H9 (cell line): Measurements from ENCODE around the gene C13orf42. TPM values are rescaled to one million over a fixed set of nuclear protein-coding genes. Genes with fewer than 3 reads are reported as not detected.

Experiments used
- DNase-seq: peaks from one replicate; pipeline ENCODE4 v3.0.0-alpha.2; 2017
- H2AFZ ChIP-seq: one replicate; pipeline ENCODE4 v1.6.1; 2013; ENCODE audit warnings: mild to moderate bottlenecking, low read length, control low read depth, moderate library complexity
- H2AK5ac ChIP-seq: 2 replicates; pipeline ENCODE4 v1.6.1; 2013; ENCODE audit warnings: low read length, control low read depth, mixed read lengths; ENCODE audit not compliant: insufficient read length
- H2BK120ac ChIP-seq: one replicate; pipeline ENCODE4 v1.6.1; 2013; ENCODE audit warnings: low read depth, mild to moderate bottlenecking, low read length, control low read depth, inconsistent platforms; ENCODE audit not compliant: poor library complexity, severe bottlenecking
- H2BK12ac ChIP-seq: 2 replicates; pipeline ENCODE4 v1.6.1; 2013; ENCODE audit warnings: low read length, control low read depth, mixed read lengths, low read depth; ENCODE audit not compliant: insufficient read length
- H2BK15ac ChIP-seq: 2 replicates; pipeline ENCODE4 v1.6.1; 2013; ENCODE audit warnings: low read depth, low read length, control low read depth
- H2BK20ac ChIP-seq: one replicate; pipeline ENCODE4 v1.6.1; 2013; ENCODE audit warnings: low read depth, mild to moderate bottlenecking, low read length, control low read depth, inconsistent platforms; ENCODE audit not compliant: poor library complexity, severe bottlenecking
- H2BK5ac ChIP-seq: 2 replicates; pipeline ENCODE4 v1.6.1; 2013; ENCODE audit warnings: low read length, control low read depth, mixed read lengths; ENCODE audit not compliant: insufficient read length
- H3K14ac ChIP-seq: 2 replicates; pipeline ENCODE4 v1.6.1; 2013; ENCODE audit warnings: low read length, control low read depth; ENCODE audit not compliant: insufficient read depth
- H3K18ac ChIP-seq: 2 replicates; pipeline ENCODE4 v1.6.1; 2013; ENCODE audit warnings: low read depth, mild to moderate bottlenecking, mixed read lengths, low read length, control low read depth; ENCODE audit not compliant: insufficient read length
- H3K23ac ChIP-seq: 2 replicates; pipeline ENCODE4 v1.6.1; 2013; ENCODE audit warnings: low read length, control low read depth, mixed read lengths, low read depth; ENCODE audit not compliant: insufficient read length
- H3K23me2 ChIP-seq: 2 replicates; pipeline ENCODE4 v1.6.1; 2013; ENCODE audit warnings: low read depth, mild to moderate bottlenecking, mixed read lengths, low read length, control low read depth; ENCODE audit not compliant: insufficient read length, poor library complexity, severe bottlenecking
- H3K27ac ChIP-seq: 2 replicates; pipeline ENCODE4 v1.5.1; 2013; ENCODE audit warnings: low read length, control low read depth, mixed read lengths, low read depth; ENCODE audit not compliant: insufficient read length
- H3K27me3 ChIP-seq: 2 replicates; pipeline ENCODE4 v1.6.1; 2013; ENCODE audit warnings: low read length, control low read depth, inconsistent platforms; ENCODE audit not compliant: insufficient read depth
- H3K4ac ChIP-seq: 2 replicates; pipeline ENCODE4 v1.6.1; 2013; ENCODE audit warnings: low read depth, mild to moderate bottlenecking, control low read depth, inconsistent platforms, low read length, moderate library complexity
- H3K4me1 ChIP-seq: 2 replicates; pipeline ENCODE4 v1.6.1; 2013; ENCODE audit warnings: low read length, control low read depth, inconsistent platforms; ENCODE audit not compliant: insufficient read depth
- H3K4me2 ChIP-seq: 2 replicates; pipeline ENCODE4 v1.6.1; 2013; ENCODE audit warnings: low read length, control low read depth, mixed read lengths; ENCODE audit not compliant: insufficient read length, insufficient read depth
- H3K56ac ChIP-seq: 2 replicates; pipeline ENCODE4 v1.6.1; 2013; ENCODE audit warnings: low read depth, mild to moderate bottlenecking, mixed read lengths, low read length, control low read depth; ENCODE audit not compliant: insufficient read length
- H3K79me1 ChIP-seq: 2 replicates; pipeline ENCODE4 v1.6.1; 2013; ENCODE audit warnings: low read depth, mild to moderate bottlenecking, moderate library complexity, low read length, control low read depth, inconsistent platforms; ENCODE audit not compliant: insufficient read depth, poor library complexity, severe bottlenecking
- H3K79me2 ChIP-seq: 2 replicates; pipeline ENCODE4 v1.6.1; 2013; ENCODE audit warnings: low read length, control low read depth, inconsistent platforms; ENCODE audit not compliant: insufficient read depth
- H3K9ac ChIP-seq: 2 replicates; pipeline ENCODE4 v1.6.1; 2013; ENCODE audit warnings: low read length, control low read depth, mixed read lengths; ENCODE audit not compliant: insufficient read length; ENCODE audit errors: extremely low read depth
- H3K9me3 ChIP-seq: one replicate; pipeline ENCODE4 v1.6.1; 2013; ENCODE audit warnings: low read depth, low read length, inconsistent platforms; ENCODE audit not compliant: control insufficient read depth
- H3T11ph ChIP-seq: one replicate; pipeline ENCODE4 v1.6.1; 2013; ENCODE audit warnings: mild to moderate bottlenecking, low read length, control low read depth, inconsistent platforms
- H4K20me1 ChIP-seq: one replicate; pipeline ENCODE4 v1.6.1; 2013; ENCODE audit not compliant: control insufficient read depth, insufficient read length, insufficient read depth
- H4K5ac ChIP-seq: 2 replicates; pipeline ENCODE4 v1.6.1; 2013; ENCODE audit warnings: low read depth, mild to moderate bottlenecking, mixed read lengths, low read length, control low read depth; ENCODE audit not compliant: insufficient read length
- H4K8ac ChIP-seq: replicated peaks from 2 replicates; pipeline ENCODE4 v1.6.1; 2013; ENCODE audit warnings: low read length, control low read depth, mixed read lengths, low read depth; ENCODE audit not compliant: insufficient read length
- H4K91ac ChIP-seq: 2 replicates; pipeline ENCODE4 v1.6.1; 2013; ENCODE audit warnings: low read depth, mild to moderate bottlenecking, moderate library complexity, mixed read lengths, low read length, control low read depth; ENCODE audit not compliant: insufficient read length
- H3K27ac Mint-ChIP-seq, 3 experiments: 2 replicates in 2 of 3; 3 replicates in 1 of 3; pipeline ENCODE4 v1.8.0; 2020 to 2021; ENCODE audit warnings: mixed read lengths in 3 of 3, mild to moderate bottlenecking in 1 of 3, moderate library complexity in 1 of 3
- H3K27me3 Mint-ChIP-seq: 2 replicates; pipeline ENCODE4 v1.8.0; 2021; ENCODE audit warnings: low read depth, mild to moderate bottlenecking, moderate library complexity, mixed read lengths
- H3K36me3 Mint-ChIP-seq, 3 experiments: 2 replicates in 2 of 3; 3 replicates in 1 of 3; pipeline ENCODE4 v1.8.0; 2020 to 2021; ENCODE audit warnings: low read depth in 3 of 3, mixed read lengths in 3 of 3; ENCODE audit not compliant: insufficient read depth in 1 of 3
- H3K4me1 Mint-ChIP-seq, 2 experiments: 2 replicates each; pipeline ENCODE4 v1.8.0; 2020; ENCODE audit warnings: mixed read lengths in 2 of 2
- H3K4me3 Mint-ChIP-seq, 2 experiments: 2 replicates in 1 of 2; 3 replicates in 1 of 2; pipeline ENCODE4 v1.8.0; 2020 to 2021; ENCODE audit warnings: mild to moderate bottlenecking in 2 of 2, mixed read lengths in 2 of 2, moderate library complexity in 1 of 2
- H3K9me3 Mint-ChIP-seq, 2 experiments: 2 replicates in 1 of 2; 3 replicates in 1 of 2; pipeline ENCODE4 v1.8.0; 2020; ENCODE audit warnings: mild to moderate bottlenecking in 2 of 2, mixed read lengths in 2 of 2, moderate library complexity in 1 of 2
- CTCF ChIP-seq: fragments of 200-600 bp; sonication (generic); conservative IDR thresholded peaks from 3 replicates; pipeline ENCODE4 v1.8.0; 2021; ENCODE audit warnings: antibody characterized with exemption, mild to moderate bottlenecking
- total RNA-seq: library from RNA; stranded (reverse); gene quantifications from 2 replicates; pipeline ENCODE4 v1.2.1, GENCODE V29; 2021

The C13orf42 gene
- total RNA-seq, 1 experiment from 2014 or later: 16.5 TPM

- no peak overlapping the region for H3K23ac ChIP-seq
- no peak overlapping the region for H2AFZ ChIP-seq
- H4K91ac ChIP-seq: no peak overlapping the region
- no peak overlapping the region for H3K27ac ChIP-seq
- H3K9me3 ChIP-seq: no peaks in the 10 kb centered on the region
- Mint-ChIP-seq H3K36me3 (no peaks in the 10 kb centered on the region), H3K4me3 (no peak overlapping the region), H3K4me1 (peaks cover 0 to 7% of the 10 kb centered on the region in 2 experiments; a peak in 1 of 4 replicates), H3K9me3 (no peaks in the 10 kb centered on the region), H3K27ac (no peak overlapping the region), H3K27me3 (no peaks in the 10 kb centered on the region; the same call in 1 of the 2 replicates)
- no peak overlapping the region for H4K8ac ChIP-seq
- H2BK120ac ChIP-seq: no peak overlapping the region
- 0 out of 2 replicates have a peak, but pooled peaks cover 3% of the 10 kb centered on the region for H3K27me3 ChIP-seq
- H3K4ac ChIP-seq: no peak overlapping the region
- no peaks in the 10 kb centered on the region for H4K20me1 ChIP-seq
- no peak overlapping the region for H2BK12ac ChIP-seq
- no peak overlapping the region for H3K18ac ChIP-seq
- H2BK20ac ChIP-seq: no peak overlapping the region
- no peak overlapping the region for H2BK5ac ChIP-seq
- no peak overlapping the region for H2BK15ac ChIP-seq
- no peaks in the 10 kb centered on the region for H3K79me2 ChIP-seq
- DNase-seq: no peak
- H3K9ac ChIP-seq: no peak overlapping the region
- no peaks in the 10 kb centered on the region for H3K4me1 ChIP-seq
- no peak overlapping the region for H2AK5ac ChIP-seq
- no peak overlapping the region for H4K5ac ChIP-seq
- H3K23me2 ChIP-seq: no peaks in the 10 kb centered on the region
- no peak overlapping the region for H3K56ac ChIP-seq
- H3K79me1 ChIP-seq: no peaks in the 10 kb centered on the region
- no peak overlapping the region for H3T11ph ChIP-seq
- no peak for TF ChIP-seq CTCF
- H3K14ac ChIP-seq: no peak overlapping the region
- H3K4me2 ChIP-seq: no peak overlapping the region
These were observed 62.5 kb downstream of the C13orf42 start for GRCh38 chr13:51048616-51049015.
